Measurements from ENCODE around the gene FAM186B.

DNA sequence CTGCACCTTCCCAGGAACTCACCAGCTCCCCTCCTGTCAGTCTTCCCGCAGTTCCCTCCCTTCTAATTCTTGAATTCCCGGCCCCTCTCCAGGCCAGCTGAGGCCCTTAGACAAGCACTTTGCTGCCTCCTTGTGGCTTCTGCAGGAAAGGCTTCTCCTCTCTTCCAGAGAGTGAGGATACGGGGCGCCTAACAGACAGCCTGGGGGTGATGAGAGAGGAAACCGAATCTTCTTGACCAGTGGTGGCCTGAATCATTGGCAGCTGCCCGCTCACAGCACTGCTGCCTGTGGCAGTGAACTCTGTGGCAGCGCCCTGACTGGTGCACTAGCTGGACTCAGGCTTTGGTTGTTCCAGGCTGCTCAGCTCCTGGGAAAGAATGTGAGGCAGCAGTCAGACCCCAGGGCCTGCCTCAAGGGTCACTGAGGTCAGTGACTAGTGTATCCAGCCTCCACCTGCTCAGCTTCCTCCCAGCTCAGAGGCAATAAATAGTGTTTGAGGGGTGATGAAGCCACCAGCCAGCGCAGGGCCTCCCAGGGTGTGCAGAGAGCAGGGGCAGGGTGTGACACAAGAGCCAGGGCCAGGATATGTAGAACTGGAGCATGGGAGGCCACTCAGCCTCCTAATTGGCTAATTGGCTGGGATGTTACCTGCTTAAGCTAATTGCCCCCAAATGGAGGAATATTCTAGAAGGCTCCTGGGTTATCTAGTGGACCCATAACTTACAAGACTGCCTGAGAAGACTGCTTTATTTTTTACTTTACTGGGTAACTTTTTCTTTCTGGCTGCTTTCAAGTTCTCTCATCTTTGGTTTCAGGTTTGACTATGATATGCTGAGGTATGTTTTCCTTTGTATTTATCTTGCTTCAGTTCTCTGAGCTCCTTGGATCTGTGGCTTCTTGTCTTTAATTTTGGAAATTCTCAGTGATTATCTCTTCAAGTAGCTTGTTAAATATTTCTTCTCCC lies 24.6 kb downstream of the FAM186B start:
- TF ChIP-seq, protein P1, sequence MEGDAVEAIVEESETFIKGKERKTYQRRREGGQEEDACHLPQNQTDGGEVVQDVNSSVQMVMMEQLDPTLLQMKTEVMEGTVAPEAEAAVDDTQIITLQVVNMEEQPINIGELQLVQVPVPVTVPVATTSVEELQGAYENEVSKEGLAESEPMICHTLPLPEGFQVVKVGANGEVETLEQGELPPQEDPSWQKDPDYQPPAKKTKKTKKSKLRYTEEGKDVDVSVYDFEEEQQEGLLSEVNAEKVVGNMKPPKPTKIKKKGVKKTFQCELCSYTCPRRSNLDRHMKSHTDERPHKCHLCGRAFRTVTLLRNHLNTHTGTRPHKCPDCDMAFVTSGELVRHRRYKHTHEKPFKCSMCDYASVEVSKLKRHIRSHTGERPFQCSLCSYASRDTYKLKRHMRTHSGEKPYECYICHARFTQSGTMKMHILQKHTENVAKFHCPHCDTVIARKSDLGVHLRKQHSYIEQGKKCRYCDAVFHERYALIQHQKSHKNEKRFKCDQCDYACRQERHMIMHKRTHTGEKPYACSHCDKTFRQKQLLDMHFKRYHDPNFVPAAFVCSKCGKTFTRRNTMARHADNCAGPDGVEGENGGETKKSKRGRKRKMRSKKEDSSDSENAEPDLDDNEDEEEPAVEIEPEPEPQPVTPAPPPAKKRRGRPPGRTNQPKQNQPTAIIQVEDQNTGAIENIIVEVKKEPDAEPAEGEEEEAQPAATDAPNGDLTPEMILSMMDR (IDR thresholded peaks at IDR 0.05), result peak; percentile 73 to 82 (median 80)
- TF ChIP-seq POLR2A (IDR thresholded peaks at IDR 0.05), result no peak

Measured in right lobe of liver (tissue), 4 donors.